ENCODE data around the gene FMN1.

Gene FMN1

GRCh38 chr15:33068511-33068990, 126.0 kb downstream of the FMN1 start:
- H3K4me2 ChIP-seq (ENCODE audit: low read length): no peak overlapping the region
- H3K27ac ChIP-seq (ENCODE audit: low read depth, low read length): no peak overlapping the region
- H3K9me2 ChIP-seq (replicated peaks; ENCODE audit: control insufficient read depth, low read length): no peaks in the 10 kb centered on the region
- H3K4me1 ChIP-seq (ENCODE audit: control insufficient read depth, low read length): no peaks in the 10 kb centered on the region
- H3K4me3 ChIP-seq (ENCODE audit: low read length): no peak overlapping the region
- H3K9me3 ChIP-seq (ENCODE audit: control insufficient read depth, insufficient read depth, low read length): no peaks in the 10 kb centered on the region
- H3K27me3 ChIP-seq (ENCODE audit: control insufficient read depth, low read length): peaks cover 24% of the 10 kb centered on the region
- H4K20me1 ChIP-seq (ENCODE audit: control insufficient read depth, insufficient read depth, low read depth, low read length): 0 out of 2 replicates have a peak, but pooled peaks cover 3% of the 10 kb centered on the region
- H3K36me3 ChIP-seq (ENCODE audit: control insufficient read depth, low read length): no peaks in the 10 kb centered on the region
- H3F3A ChIP-seq (ENCODE audit: control insufficient read depth, insufficient read depth): no peaks in the 10 kb centered on the region
- TF ChIP-seq CTCF (IDR thresholded peaks at IDR 0.05; ENCODE audit: low read depth, low read length, poor library complexity, severe bottlenecking) (no peak), EZH2phosphoT487 (IDR thresholded peaks at IDR 0.05; ENCODE audit: borderline replicate concordance, low read length) (no peak)
- no peaks in the 10 kb centered on the region for H3K79me2 ChIP-seq (ENCODE audit: control insufficient read depth, low read length)

- Histone ChIP-seq H3K36me3 (ENCODE audit: control insufficient read depth, low read length) (no peaks in the 10 kb centered on the region), H3F3A (ENCODE audit: control insufficient read depth, insufficient read depth) (no peaks in the 10 kb centered on the region), H3K27ac (ENCODE audit: low read depth, low read length) (no peak overlapping the region), H3K4me3 (ENCODE audit: low read length) (no peak overlapping the region), H3K79me2 (ENCODE audit: control insufficient read depth, low read length) (no peaks in the 10 kb centered on the region), H3K9me2 (replicated peaks; ENCODE audit: control insufficient read depth, low read length) (no peaks in the 10 kb centered on the region), H3K4me2 (ENCODE audit: low read length) (no peak overlapping the region), H3K9me3 (ENCODE audit: control insufficient read depth, insufficient read depth, low read length) (no peaks in the 10 kb centered on the region), H3K27me3 (ENCODE audit: control insufficient read depth, low read length) (peaks cover 24% of the 10 kb centered on the region), H4K20me1 (ENCODE audit: control insufficient read depth, insufficient read depth, low read depth, low read length) (0 out of 2 replicates have a peak, but pooled peaks cover 3% of the 10 kb centered on the region), H3K4me1 (ENCODE audit: control insufficient read depth, low read length) (no peaks in the 10 kb centered on the region)
- TF ChIP-seq CTCF (IDR thresholded peaks at IDR 0.05; ENCODE audit: low read depth, low read length, poor library complexity, severe bottlenecking) (no peak), EZH2phosphoT487 (IDR thresholded peaks at IDR 0.05; ENCODE audit: borderline replicate concordance, low read length) (no peak)
Observed at GRCh38 chr15:33068007-33068481, 126.5 kb downstream of the FMN1 start.

DNA sequence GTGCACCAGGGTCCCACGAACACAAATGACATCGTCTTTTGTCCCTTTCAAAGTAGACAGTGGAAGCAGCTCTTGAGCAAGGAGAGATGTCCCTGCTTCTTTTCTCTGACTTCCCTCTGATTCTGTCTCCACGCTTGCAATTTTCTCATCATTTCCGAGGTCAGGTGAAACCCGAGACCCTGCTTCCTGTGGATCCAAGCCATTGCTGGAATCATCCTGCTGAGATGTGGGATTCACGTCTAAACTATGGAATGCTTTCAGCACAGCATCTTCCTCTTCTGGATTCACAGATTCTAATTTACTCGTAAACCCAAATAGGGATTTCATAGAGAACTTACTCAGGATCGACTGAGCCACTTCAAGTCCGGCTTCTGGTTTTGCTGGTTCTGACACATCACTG, 127.1 kb downstream of the FMN1 start:
- no peaks in the 10 kb centered on the region for H3K4me1 ChIP-seq (ENCODE audit: control insufficient read depth, low read length)
- H3K4me2 ChIP-seq (ENCODE audit: low read length): no peak overlapping the region
- no peak for TF ChIP-seq EZH2phosphoT487 (IDR thresholded peaks at IDR 0.05; ENCODE audit: borderline replicate concordance, low read length)
- no peak for TF ChIP-seq CTCF (IDR thresholded peaks at IDR 0.05; ENCODE audit: low read depth, low read length, poor library complexity, severe bottlenecking)
- H4K20me1 ChIP-seq (ENCODE audit: control insufficient read depth, insufficient read depth, low read depth, low read length): 0 out of 2 replicates have a peak, but pooled peaks cover 3% of the 10 kb centered on the region
- H3K4me3 ChIP-seq (ENCODE audit: low read length): no peak overlapping the region
- no peaks in the 10 kb centered on the region for H3K9me2 ChIP-seq (replicated peaks; ENCODE audit: control insufficient read depth, low read length)
- H3F3A ChIP-seq (ENCODE audit: control insufficient read depth, insufficient read depth): no peaks in the 10 kb centered on the region
- no peaks in the 10 kb centered on the region for H3K9me3 ChIP-seq (ENCODE audit: control insufficient read depth, insufficient read depth, low read length)
- H3K27ac ChIP-seq (ENCODE audit: low read depth, low read length): no peak overlapping the region
- peaks cover 24% of the 10 kb centered on the region for H3K27me3 ChIP-seq (ENCODE audit: control insufficient read depth, low read length)
- H3K79me2 ChIP-seq (ENCODE audit: control insufficient read depth, low read length): no peaks in the 10 kb centered on the region
- no peaks in the 10 kb centered on the region for H3K36me3 ChIP-seq (ENCODE audit: control insufficient read depth, low read length)

All from DOHH2 (cell line).